ENCODE results near the gene ST3GAL2. TPM values are rescaled to one million over a fixed set of nuclear protein-coding genes. Genes with fewer than 3 reads are reported as not detected.

Gene ST3GAL2
- total and polyA plus RNA-seq, 2 of the 4 experiments (the other 2 are of a cell fraction): 17.4 to 17.7 TPM

DNA sequence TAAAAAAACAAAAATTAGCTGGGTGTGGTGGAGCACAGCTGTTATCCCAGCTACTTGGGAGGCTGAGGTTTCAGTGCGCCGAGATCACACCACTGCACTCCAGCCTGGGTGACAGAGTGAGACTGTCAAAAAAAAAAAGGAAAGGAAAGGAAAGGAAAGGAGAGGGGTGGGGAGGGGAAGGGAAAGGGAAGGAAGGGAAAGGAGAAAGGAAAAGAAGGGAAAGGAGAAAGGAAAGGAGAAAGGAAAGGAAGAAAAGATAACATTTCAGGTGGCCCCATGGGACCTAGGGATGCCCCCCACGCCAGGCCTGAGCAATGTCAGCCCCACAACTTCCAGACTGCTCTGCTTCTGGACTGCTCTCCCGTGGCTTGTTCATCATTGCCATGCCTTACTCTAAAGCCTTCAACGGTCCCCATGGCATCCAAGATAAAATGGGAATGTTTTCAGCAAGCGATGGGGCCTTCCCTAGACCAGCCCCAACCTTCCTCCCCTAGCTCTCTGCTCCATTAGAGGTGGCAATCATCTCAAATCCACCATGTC lies 55.4 kb downstream of the ST3GAL2 start:
- H2BK5ac ChIP-seq (ENCODE audit: low read depth, low read length, poor library complexity, severe bottlenecking): no peak overlapping the region
- H3K36me3 ChIP-seq (ENCODE audit: control insufficient read depth, insufficient read depth, low read length): peaks cover 22% of the 10 kb centered on the region
- CTCF ChIA-PET: interaction anchor here (1.0 kb wide), 1 partner anchor 9 kb away, joined by 3 read pairs; no protein-coding TSS in a partner anchor
- dilution Hi-C loops (cut with HindIII; ENCODE audit: low sequenced_read_pairs, unreplicated experiment) (no loop called here), in situ Hi-C loops (cut with MboI; ENCODE audit: low sequenced_read_pairs) (no loop called here), intact Hi-C loops (cut with micrococcal nuclease) (loop anchor here (5.0 kb wide), 2 partner anchors 99 to 269 kb away; no protein-coding TSS in a partner anchor)
- BruUV-seq (replicated peaks): no TSS peak
- no peaks in the 10 kb centered on the region for H4K20me1 ChIP-seq (ENCODE audit: insufficient read depth, low read length)
- no peaks in the 10 kb centered on the region for H3K9me3 ChIP-seq (ENCODE audit: control insufficient read depth, insufficient read depth, low read length)
- no peak overlapping the region for H3K4me3 ChIP-seq (ENCODE audit: insufficient read depth, low read depth, low read length)
- POLR2A ChIA-PET (ENCODE audit: unreplicated experiment): no interaction called here
- H3K23ac ChIP-seq (ENCODE audit: low read depth, low read length): no peak overlapping the region
- peaks cover 4% of the 10 kb centered on the region; the same call in 1 of the 2 replicates for H3K9me1 ChIP-seq (ENCODE audit: insufficient read depth, low read length)
- no peaks in the 10 kb centered on the region for H3K27me3 ChIP-seq (ENCODE audit: control insufficient read depth, insufficient read depth, low read length)
- no peak overlapping the region for H3K4ac ChIP-seq (ENCODE audit: low read depth, low read length)
- no peak overlapping the region for H3K56ac ChIP-seq (ENCODE audit: extremely low read depth, insufficient read depth, low read length)
- no peak overlapping the region for H4K91ac ChIP-seq (ENCODE audit: insufficient read depth, low read depth, low read length)
- DNase-seq: no peak
- no peak overlapping the region for H3K27ac ChIP-seq (ENCODE audit: insufficient read depth, low read length)
- H2AK9ac ChIP-seq (replicated peaks; ENCODE audit: low read depth, low read length, poor library complexity): no peak overlapping the region
- no peak for ATAC-seq (ENCODE audit: low read depth)
- TF ChIP-seq NFE2L2 (IDR thresholded peaks at IDR 0.05; ENCODE audit: low read depth, low read length): no peak
- TF ChIP-seq RCOR1 (IDR thresholded peaks at IDR 0.05; ENCODE audit: insufficient replicate concordance, low read length): no peak
- no peak for TF ChIP-seq CHD1 (IDR thresholded peaks at IDR 0.05; ENCODE audit: low read depth, low read length)
- no peak for TF ChIP-seq RFX5 (IDR thresholded peaks at IDR 0.05; ENCODE audit: low read depth, low read length)
- no peak for TF ChIP-seq CTCF (conservative IDR thresholded peaks at IDR 0.05; ENCODE audit: low read depth, low read length)
- TF ChIP-seq FOS (IDR thresholded peaks at IDR 0.05; ENCODE audit: low read depth, low read length): no peak
- no peak for TF ChIP-seq SMC3 (IDR thresholded peaks at IDR 0.05; ENCODE audit: low read depth, low read length)
- TF ChIP-seq MXI1 (IDR thresholded peaks at IDR 0.05; ENCODE audit: borderline replicate concordance, low read depth, low read length): no peak
- no peak for TF ChIP-seq BHLHE40 (IDR thresholded peaks at IDR 0.05; ENCODE audit: low read depth, low read length)
- TF ChIP-seq USF2 (IDR thresholded peaks at IDR 0.05; ENCODE audit: low read depth, low read length): no peak
- TF ChIP-seq CEBPB (IDR thresholded peaks at IDR 0.05; ENCODE audit: low read depth, low read length): no peak
- TF ChIP-seq MAZ (IDR thresholded peaks at IDR 0.05; ENCODE audit: borderline replicate concordance, low read depth, low read length): no peak
- TF ChIP-seq MAFK (IDR thresholded peaks at IDR 0.05; ENCODE audit: low read depth, low read length): no peak
- no peak for TF ChIP-seq ELK1 (IDR thresholded peaks at IDR 0.05; ENCODE audit: borderline replicate concordance, low read depth, low read length)
- TF ChIP-seq POLR2A (IDR thresholded peaks at IDR 0.05; ENCODE audit: low read depth, low read length): no peak
- TF ChIP-seq RAD21 (IDR thresholded peaks at IDR 0.05; ENCODE audit: low read length): no peak
- H3K4me1 ChIP-seq (ENCODE audit: control insufficient read depth, insufficient read depth, low read length): no peaks in the 10 kb centered on the region; the same call in 1 of the 2 replicates
- peaks cover 9 to 24% of the 10 kb centered on the region in 2 experiments for H3K79me1 ChIP-seq (ENCODE audit: low read depth in 1 of 2, low read length in 2 of 2)
- 96% methylated on average over 4 of the region's 6 CpGs; no CpG with 5 or more reads in 1 of the 2 experiments for WGBS, 2 experiments (ENCODE audit: extremely low coverage in 2 of 2, insufficient read length in 1 of 2)
- H3K9ac ChIP-seq (ENCODE audit: low read depth, low read length): no peak overlapping the region
- no peak overlapping the region for H2AFZ ChIP-seq (replicated peaks; ENCODE audit: low read length, poor library complexity)
- H3K18ac ChIP-seq (ENCODE audit: low read depth, low read length): no peak overlapping the region
- no peak overlapping the region for H2BK20ac ChIP-seq (ENCODE audit: low read depth, low read length)
- no peak overlapping the region for H4K8ac ChIP-seq (ENCODE audit: low read depth in 2 of 2, low read length in 2 of 2)
- no peak overlapping the region for H3K14ac ChIP-seq (replicated peaks; ENCODE audit: low read depth, low read length)
- no peak overlapping the region for H2AK5ac ChIP-seq (ENCODE audit: low read depth, low read length)
- H2BK120ac ChIP-seq (ENCODE audit: low read depth, low read length): no peak overlapping the region
- H3K4me2 ChIP-seq (ENCODE audit: low read depth, low read length): no peak overlapping the region
- no peak overlapping the region for H4K5ac ChIP-seq (ENCODE audit: low read depth, low read length)
- H2BK15ac ChIP-seq (ENCODE audit: low read depth, low read length): no peak overlapping the region

Data from IMR-90 (cell line).